Stimulated activated CD8-positive, alpha-beta memory T cell treated with anti-CD3 and anti-CD28 coated beads, Interleukin-15, amount 100 ng/mL, for 24 hours (primary cell): ENCODE data around the gene EHBP1L1.

ENCODE experiments used
- DNase-seq: peaks from one replicate; pipeline ENCODE4 v3.0.0-alpha.2; 2020; ENCODE audit warnings: low read depth

The EHBP1L1 gene

DNA sequence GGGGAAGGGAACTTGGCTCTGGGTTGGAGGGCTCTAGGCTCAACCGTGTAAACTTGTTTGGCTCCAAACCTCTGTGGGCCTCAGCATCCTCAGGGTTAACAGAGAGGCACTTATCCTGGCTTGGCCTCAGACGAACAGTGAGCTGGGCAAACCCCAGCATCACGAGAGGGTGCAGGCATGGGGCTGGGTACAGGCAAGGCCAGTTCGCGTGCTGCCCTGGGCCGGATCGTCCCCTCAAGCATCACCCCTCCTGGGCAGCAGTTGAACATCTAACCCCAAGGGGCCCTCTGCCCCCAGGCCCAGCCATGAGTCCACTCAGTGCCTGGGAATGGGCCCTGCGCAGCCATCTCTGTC is 1.9 kb downstream of the EHBP1L1 start:
- DNase-seq: no peak

DNA sequence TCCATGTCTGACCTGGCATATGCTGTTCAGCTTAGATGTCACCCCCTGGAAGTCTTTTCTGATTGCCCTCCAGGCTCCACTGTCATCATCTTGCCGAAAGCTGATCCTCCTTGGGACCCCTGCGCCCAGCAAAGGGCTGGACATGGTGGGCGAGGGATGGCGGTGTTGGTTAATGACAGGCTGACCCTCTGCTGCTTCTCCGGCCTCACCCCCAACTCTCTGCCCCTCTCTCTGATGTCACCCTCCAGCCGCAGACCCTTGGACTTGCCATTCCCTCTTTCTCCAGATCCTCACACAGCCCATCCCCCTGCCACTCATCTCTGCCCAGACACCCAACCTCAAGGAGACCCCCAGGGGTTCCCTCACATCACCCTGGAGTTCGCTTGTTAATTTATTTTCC is 2.3 kb downstream of the EHBP1L1 start:
- DNase-seq: no peak

DNA sequence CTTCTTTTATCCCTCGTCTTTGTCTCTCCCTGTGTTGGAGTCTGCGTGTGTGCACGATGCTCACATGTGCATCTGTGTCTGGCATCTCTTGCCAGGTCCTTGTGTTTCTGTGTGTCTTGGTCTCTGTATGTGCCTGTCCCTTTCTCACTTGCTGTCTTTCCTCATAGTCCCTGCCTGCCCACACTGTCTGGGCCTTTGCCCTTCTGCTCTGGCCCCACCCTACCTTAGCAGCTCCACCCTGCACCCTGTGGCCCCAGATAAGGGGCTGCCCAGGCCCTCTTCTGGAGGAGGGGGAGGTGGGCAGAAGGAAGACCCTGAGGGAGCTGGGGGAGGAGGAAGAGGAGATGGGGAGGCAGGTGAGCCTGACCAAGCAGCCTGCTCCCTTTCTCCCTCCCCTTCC is 2.8 kb downstream of the EHBP1L1 start:
- DNase-seq: no peak

DNA sequence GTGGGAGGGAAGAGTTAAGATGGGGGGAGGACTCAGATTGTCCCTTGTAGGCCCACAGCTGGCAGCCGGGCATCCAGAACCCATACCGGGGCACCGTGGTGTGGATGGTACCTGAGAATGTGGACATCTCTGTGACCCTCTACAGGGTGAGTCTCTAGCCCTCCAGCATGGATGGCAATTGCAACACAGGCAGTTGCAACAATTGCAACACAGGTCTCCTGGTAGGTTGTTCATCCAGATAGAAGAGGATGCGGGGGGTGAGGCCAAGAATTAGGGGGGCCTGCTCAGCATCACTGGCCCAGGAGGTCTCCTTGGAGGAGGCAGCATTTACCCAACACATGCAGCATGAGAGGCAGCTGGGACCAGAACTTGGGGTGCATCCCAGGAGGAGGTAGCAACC is 3.4 kb downstream of the EHBP1L1 start:
- no peak for DNase-seq

DNA sequence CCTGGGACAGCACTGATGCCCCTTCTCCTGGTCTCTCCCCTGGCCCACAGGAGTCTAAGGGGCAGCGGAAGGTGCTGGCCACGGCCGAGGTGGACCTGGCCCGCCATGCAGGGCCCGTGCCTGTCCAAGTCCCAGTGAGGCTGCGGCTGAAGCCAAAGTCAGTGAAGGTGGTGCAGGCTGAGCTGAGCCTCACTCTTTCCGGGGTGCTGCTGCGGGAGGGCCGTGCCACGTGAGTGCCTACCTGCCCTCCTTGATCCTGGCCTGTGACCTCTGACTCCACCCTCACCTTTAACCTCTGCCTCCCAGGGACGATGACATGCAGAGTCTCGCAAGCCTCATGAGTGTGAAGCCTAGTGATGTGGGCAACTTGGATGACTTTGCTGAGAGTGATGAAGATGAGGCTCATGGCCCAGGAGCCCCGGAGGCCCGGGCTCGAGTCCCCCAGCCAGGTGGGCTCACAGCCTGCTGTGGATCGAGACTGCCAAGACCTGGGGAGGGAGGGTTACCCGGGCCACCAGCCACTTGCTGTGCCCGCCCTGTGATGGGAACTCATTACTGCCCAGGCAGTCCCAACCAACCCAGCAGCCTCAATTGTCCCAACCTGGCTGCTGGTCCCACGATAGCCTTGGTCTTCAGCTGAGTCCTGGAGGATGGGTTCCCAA is 4.3 kb downstream of the EHBP1L1 start:
- DNase-seq: no peak

DNA sequence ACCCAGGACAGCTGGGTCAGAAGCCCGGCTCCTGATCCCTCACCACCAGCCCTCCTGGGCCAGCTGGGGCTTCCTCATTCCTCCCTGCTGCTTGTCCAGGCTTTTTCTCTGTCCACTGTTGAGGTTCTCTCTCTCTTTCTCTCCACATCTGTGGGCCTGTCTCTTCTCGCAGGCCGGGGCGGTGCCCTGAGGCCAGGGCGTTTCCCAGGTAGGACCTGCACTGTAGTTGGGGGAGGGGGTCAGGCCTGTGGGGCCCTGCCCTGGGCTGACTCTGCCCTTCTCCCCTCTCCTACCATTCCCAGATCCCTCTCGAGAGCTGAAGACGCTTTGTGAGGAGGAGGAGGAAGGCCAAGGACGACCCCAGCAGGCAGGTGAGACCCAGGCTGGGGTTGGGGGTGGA is 4.9 kb downstream of the EHBP1L1 start:
- DNase-seq: no peak

DNA sequence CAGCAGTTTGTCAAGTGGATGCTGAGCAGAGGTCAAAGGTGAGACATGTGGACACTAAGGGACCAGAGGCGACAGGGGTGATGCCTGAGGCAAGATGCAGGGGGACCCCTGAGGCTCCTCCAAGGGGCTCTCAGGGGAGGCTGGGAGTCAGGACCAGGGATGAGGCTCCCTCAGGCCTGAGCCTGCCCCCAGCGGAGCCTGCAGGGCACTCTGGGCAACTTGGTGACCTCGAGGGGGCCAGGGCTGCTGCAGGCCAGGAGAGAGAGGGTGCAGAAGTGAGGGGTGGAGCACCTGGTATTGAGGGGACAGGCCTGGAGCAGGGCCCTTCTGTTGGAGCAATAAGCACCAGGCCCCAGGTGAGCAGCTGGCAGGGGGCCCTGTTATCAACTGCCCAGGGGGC is 6.1 kb downstream of the EHBP1L1 start:
- no peak for DNase-seq

DNA sequence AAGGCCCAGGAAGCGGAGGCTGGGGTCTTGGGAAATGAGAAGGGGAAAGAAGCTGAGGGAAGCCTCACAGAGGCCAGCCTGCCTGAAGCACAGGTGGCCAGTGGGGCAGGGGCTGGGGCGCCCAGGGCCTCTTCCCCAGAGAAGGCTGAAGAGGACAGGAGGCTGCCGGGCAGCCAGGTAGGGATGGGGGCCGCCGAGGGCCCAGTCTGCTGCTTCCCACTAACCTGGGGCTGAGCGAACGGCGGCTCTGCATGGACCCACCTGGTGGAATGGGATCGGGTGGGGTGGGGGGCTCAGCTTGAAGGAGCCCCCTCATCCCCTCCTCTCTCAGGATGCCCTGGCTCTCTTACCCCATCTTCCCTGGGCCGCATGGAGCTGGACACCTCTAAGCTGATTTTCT is 7.7 kb downstream of the EHBP1L1 start:
- no peak for DNase-seq

DNA sequence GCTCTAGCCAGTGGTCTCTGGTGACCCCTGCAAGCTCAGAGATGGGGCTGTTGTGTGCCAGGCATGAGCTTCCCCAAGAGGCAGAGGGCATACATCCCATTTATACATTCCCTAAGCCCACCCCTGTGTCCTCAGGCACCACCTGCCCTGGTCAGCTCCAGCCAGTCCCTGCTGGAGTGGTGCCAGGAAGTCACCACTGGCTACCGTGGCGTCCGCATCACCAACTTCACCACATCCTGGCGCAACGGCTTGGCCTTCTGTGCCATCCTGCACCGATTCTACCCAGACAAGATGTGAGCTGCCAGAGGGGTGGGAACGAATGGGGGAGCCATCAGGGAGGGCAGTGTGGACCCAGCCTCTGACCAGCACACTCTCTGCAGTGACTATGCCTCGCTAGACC is 8.3 kb downstream of the EHBP1L1 start:
- no peak for DNase-seq

DNA sequence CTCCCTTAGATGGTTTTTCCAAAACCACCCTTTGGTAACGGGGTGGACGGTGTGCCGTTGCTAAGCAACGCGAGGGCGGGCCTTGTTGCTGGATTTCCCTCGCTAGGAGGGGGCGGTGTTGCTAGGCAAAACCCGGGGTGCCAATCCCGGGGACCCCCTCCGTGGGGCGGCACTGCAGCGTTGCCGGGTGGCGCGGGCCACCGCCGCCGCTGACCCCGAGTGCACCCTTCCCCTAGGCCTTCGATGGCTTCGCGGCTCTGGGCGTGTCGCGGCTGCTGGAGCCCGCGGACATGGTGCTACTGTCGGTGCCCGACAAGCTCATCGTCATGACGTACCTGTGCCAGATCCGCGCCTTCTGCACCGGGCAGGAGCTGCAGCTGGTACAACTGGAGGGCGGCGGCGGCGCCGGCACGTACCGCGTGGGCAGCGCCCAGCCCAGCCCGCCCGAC is 8.9 kb downstream of the EHBP1L1 start:
- no peak for DNase-seq

DNA sequence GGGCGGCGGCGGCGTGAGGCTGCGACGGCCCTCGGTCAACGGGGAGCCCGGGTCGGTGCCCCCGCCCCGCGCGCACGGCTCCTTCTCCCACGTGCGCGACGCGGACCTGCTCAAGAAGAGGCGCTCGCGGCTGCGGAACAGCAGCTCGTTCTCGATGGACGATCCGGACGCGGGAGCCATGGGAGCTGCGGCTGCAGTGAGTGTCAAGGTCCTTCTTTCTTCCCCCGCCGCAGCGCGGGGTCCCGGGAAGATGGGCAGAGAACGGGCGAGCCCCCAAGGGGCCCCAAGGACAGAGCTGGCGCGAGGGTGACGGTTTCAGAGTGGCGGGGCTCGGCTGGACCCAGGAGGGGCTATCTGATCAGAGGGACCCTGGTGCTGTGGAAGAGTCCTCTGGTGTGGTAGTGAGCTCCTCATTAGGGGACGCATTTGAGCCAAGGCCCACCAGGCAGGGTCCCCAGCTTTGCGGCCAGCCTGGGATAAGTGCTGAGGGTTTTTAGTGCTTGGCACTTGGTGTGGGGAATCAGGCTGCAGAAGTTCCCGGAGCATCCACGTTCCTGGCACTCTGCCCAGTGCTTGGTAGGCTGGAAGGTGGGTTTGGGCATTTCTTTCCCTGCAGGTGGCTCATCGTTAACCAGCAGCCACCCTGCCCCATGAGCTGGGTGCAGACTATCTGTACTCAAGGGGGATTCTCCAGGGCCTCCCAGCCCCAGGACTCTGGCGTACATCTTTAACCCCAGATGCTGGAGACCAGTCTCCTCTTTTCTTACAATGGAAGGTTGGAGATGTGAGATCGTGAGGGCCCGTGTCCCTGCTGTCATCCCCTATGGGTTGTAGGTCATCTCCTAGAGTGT is 9.8 kb downstream of the EHBP1L1 start:
- DNase-seq: no peak

DNA sequence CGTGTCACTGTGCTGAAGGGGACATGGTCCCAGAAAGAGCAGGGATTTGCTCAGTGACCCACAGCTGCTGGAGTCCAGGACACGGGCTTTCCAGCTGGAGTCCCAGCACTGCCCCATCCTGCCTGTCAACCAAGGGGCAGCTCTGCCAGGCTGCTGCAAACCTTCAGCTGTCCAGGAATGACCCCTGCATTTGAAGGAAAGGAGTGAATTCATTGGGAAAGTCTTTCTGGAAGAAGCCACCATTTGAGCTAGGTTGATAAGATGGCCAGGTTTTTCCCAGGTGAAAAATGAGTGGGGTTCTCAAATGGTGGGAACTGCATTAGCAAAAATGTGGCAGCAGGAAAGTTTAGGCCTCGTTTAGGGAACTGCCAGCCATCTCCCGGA is 10.4 kb downstream of the EHBP1L1 start:
- no peak for DNase-seq

DNA sequence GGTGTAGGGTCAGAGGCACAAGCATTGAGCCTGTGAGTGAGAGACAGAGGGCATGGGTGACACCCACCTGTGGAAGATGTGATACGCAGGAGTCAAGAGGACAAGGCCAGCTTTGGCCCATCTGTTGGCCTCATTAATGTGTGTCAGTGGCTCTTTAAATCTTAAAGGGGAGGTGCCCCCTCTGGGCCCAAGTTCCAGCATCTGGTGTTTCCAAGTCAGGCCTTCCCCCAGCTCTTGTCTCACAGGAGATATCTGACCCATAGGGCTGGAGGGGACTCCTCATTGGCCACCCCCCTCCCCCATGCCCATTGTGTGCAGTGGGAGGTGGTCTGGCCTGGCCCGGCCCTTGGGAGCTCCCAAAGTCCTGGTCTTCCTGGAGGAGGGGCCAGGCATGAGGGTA is 10.8 kb downstream of the EHBP1L1 start:
- DNase-seq: no peak

DNA sequence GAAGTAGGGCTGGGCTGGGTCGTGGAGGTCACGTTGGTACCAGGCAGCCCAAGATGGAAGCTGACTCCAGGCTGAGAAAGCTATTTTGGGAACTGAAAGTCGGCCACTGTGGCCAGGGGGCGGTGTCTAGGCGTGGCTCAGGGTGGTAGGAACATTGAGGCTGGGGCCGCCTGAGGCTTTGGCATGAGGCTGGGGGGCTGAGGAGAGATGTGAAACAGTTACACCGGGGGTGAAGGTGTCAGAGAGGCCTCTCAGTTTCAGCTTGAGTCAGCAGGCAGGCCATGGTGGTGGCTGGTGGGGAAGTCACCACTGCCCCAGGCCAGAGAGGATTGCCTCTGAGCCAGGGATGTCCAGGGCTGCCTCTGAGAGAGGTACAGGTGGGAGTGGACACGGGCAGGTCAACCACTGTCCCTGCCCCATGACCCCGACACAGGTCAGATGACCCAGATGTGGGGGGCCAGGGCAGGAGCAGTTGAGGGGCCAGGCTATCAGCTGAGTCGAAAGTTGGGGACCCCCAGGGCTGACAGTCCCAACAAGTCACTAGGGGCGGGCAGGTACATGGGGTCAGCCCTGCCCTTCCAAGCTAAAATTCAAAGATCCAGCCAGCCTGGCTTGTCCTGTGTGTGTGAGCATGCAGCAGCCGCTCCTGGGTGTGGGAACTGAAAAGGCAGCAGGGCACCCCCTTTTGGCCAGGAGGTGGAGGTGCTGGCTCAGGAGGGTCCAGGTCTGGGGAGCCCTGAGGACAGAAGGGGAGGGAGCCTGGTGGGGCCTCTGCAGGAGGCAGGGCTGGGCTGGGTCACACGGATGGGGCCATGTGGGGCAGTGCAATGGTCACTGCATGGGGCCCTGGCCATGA is 12.6 kb downstream of the EHBP1L1 start:
- DNase-seq: no peak

DNA sequence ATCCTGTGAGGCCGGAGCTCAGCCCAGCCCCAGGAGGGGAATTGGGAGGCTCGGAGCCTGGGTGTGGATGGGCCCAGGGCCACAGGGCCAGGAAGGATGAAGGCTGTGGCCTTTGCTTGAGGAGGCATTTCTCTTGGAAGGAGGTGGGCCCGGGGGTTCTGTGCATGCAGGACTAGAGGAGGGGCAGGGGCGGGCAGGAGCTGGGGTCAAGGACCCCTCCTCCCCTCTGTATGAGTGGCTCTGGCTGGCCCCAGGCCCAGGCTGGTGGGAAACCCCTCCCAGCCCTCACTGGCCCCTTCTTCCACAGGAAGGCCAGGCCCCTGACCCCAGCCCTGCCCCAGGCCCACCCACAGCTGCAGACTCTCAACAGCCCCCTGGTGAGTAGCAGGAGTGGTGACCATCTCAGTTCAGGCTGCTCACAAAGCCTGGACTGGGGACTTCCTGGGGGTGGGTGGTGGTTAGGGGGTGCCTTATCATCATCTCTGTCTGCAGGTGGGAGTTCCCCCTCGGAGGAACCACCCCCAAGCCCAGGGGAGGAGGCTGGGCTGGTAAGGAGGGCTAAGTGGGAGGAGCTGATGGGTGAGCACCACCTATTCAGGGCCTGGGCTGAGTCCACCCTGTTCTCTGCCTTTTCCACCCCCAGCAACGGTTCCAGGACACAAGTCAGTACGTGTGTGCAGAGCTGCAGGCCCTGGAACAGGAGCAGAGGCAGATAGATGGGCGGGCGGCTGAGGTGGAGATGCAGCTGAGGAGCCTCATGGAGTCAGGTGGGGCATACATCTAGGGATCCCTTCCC is 13.8 kb downstream of the EHBP1L1 start:
- no peak for DNase-seq

DNA sequence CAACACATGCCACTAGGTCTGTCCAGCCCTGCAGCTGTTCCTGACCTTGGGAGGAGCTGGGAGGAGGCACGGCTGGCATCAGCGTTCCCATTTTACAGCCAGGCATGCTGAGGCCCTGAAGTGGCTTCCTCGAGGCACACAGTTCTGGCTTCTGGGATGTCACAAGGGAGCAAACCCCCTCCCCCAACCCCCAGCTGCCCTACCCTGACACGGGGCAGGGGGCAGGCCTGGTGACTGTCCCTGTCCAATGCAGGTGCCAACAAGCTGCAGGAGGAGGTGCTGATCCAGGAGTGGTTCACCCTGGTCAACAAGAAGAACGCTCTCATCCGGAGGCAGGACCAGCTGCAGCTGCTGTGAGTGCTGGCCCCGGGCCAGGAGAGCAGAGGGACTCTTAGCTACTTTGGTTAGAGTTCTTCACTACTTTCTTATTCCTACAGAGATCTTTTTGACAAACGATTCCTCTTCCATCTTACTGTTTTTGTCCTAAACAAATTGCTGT is 14.4 kb downstream of the EHBP1L1 start:
- DNase-seq: no peak

DNA sequence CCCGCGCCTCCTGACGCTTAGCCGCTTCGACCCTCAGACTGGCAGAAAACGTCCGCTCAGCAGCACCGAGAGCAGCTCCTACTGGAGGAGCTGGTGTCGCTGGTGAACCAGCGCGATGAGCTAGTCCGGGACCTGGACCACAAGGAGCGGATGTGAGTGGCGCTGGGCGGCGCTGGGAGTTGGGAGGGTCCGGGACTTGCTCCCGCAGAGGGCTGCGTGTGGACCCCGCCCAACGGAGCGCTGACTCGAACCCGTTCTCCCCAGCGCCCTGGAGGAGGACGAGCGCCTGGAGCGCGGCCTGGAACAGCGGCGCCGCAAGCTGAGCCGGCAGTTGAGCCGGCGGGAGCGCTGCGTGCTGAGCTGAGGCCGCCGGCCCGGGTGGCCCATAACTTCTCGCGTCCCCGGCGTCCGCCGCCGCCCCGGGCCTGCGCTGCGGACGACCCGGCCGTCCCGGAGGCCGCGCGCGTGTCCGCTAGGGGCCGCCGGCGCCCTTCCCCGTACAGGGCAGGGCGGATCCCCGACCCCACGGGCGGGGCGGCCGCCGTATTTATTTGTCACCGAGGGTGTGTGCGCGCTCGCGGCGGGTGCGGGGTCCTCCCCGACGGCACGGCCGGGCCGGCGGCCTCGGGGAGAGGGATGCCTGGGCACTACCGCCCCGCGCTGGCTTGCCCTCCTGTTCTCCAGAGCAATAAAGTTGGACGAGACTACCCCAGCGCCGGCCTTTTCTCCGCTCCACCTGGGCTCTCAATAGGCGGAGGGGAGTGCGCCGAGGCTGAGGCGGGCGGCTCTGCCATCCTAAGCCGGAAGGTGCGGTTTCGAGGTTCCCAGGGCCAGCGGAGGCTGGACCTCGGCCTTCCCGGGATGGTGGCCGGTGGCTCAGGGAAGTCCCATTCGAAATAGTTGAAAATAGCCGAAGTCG is 16.3 kb downstream of the EHBP1L1 start:
- DNase-seq: no peak

DNA sequence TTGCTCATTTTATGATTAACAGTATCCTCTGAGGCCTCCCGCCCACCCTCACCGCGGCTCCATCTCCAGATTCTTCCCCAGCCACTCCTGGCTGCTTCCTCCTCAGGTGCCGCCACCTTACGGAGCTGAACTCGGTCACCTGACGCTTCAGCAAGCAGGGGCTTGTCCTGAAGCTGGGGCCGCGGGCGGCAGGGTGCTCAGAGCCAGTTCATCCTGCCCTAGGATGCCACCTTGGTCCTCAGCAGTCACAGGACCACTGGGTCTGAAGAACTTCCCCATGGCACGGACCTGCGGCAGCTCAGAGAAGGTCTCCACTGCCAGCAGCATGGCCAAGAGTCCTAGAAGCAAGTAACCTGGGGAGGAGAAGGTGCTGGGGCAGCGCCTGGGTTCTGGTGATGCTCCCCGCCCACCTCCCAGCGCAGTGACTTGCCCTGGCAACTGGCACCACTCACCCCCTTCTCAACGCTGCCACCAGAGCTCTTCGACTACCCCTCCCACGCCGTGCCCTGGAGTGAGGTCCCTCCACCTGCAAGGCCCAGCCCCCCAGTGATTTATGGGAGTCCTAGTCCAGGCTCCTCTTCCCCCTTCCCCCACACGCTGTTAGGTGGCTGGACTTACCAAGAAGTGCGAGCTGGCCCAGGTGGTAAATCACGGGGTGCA is 17.1 kb downstream of the EHBP1L1 start:
- no peak for DNase-seq

DNA sequence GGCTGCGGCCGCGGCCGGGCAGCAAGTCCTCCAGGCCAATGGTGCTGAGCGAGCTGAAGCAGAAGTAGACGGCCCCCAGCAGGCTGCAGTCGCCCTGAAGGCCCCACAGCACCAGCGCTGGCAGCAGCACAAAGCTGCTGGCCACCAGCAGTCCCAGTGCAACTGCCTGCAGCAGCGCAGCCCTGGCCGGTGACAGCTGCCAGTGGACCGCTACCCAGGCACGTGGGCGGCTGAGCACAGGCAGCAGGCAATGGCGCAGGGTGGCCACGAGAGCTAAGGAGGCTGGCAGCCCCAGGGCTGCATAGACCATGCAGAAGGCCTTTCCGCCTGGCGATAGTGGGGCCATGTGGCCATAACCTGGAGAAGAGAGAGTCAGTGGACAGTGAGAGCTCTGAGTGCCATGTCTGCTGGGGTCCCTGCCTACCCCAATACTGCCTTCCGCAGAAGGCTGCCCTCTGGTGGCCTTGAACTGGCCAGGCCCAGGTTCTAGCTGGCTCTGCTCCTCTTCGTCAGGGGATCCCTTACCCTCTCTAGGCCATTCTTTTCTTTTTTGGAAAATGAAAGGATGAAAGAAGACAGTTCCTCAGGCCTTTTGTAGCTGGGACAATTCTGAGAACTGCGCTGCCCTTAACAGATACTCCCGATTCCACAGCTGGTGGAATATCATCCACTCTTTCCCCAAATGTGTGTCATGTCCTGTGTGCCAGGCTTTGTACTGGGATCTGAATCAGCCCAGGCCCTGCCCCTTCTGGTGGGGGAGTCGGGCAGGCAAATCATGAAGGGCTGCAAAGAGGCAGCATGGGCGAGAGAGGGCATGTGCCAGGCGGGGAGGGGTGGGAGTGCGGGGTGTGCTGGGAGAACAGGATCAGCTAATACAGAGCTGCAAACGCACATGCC is 17.9 kb downstream of the EHBP1L1 start:
- no peak for DNase-seq
